GM19035 (cell line): ENCODE results near the gene DEPDC1B.
"Not testable (repeated sequence)": the region's sequence is repeated elsewhere in the genome, so short reads cannot be mapped to it uniquely, and the experiment has no call there.

Experiments
- ATAC-seq: cut with Tn5 transposase; IDR thresholded peaks from one replicate; pipeline ENCODE4 v1.9.1; 2021; ENCODE audit not compliant: unreplicated experiment

DEPDC1B gene

GRCh38 chr5:60586307-60586901 lies 113.6 kb downstream of the DEPDC1B start:
- ATAC-seq: no peak

DNA sequence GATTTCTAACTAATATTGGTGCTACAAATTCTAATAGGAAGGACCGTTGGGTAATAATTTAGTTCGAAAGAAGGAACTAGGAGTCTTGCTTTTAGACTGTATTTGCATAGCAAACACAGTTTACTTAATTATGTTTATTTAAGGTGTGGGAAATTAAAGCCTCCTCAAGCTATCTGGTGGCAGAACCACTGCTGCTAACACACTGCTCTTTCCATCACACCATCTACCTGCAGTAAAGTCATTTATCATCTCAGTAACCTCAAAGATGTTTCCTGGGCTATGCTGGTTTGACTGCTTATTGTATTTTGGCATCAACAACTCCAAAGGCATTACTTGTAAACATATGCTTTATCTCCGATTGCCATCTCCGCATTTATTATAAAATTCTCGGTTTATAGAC lies 114.3 kb downstream of the DEPDC1B start:
- no peak for ATAC-seq

DNA sequence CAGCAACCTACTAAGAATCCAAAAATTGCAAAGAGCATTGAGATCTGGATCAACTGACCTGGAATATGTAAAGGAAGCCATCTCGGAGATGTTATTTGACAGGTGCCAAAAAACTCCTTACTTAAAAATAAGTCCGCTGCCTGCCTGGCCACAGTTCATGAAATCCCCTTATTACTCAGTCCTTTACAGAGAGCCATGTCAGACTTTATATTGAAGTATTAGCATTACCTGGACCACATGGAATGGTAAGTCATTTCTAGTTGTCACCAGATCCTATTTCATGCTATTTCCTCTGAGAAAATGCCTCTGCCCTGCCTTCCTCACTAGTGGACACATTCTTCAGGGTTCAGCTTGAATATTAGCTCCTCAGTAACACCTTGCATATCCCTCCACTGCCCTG lies 115.7 kb downstream of the DEPDC1B start:
- no peak for ATAC-seq

- ATAC-seq: no peak
Observed at GRCh38 chr5:60583616-60584015, 116.3 kb downstream of the DEPDC1B start.

- ATAC-seq: no peak
Observed at GRCh38 chr5:60578315-60578714, 121.7 kb downstream of the DEPDC1B start.

- no peak for ATAC-seq
Observed at GRCh38 chr5:60577116-60577515, 122.8 kb downstream of the DEPDC1B start.

DNA sequence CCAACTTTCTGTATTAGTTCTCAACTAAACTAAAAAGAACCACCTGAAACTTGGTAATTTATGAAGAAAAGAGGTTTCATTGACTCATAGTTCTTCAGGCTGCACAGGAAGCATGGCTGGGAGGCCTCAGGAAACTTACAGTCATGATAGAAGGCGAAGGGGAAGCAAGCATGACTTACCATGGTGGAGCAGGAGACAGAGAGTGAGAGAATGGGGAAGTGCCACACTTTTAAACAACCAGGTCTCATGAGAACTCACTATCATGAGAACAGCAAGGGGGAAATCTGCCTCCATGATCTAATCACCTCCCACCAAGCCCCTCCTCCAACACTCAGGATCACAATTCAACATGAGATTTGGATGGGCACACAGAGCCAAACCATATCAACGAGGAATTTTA lies 123.5 kb downstream of the DEPDC1B start:
- no peak for ATAC-seq

DNA sequence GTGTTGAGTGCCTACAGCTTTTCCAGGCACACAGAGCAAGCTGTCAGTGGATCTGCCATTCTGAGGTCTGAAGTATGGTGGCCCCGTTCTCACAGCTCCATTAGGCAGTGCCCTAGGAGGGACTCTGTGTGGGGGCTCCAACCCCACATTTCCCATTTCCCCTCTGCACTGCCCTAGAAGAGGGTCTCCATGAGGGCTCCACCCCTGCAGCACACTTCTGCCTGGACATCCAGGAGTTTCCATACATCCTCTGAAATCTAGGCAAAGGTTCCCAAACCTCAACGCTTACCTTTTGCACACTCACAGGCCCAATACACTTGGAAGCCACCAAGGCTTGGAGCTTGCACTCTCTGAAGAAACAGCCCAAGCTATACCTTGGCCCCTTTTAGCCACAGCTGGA lies 131.3 kb downstream of the DEPDC1B start:
- ATAC-seq: no peak

GRCh38 chr5:60563696-60564324 lies 136.2 kb downstream of the DEPDC1B start:
- no peak for ATAC-seq

DNA sequence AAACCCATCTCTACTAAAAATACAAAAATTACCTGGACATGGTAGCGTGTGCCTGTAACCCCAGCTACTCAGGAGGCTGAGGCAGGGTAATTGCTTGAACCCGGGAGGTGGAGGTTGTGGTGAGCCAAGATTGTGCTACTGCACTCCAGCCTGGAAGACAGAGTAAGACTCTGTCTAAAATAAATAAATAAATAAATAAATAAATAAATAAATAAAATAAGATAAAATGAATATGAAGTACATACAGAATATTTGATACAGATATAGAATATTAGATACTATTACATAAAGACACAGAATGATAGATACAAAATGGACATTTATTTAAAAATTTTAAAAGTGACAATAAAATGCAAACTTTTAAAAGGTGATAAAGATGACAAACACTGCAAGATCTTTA lies 146.7 kb downstream of the DEPDC1B start:
- ATAC-seq: not testable (repeated sequence)

DNA sequence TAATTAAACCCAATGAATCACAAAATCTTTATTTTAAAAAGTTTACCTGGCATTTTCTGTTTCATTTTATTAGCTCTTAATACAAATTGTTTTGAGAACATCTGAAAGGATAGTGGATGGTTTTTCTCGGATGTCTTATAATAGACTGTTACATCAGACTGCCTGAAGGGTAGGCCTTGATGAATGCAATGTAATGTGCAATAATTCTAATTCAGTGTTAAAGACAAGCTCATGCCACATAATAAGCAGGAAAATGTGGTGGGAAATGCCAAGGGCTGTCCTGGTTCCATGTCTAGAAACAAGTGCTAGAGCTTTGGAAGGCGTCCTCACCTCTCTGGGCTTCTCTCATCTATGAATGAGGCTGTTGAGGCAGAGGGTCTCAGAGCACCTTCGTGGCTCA lies 148.1 kb downstream of the DEPDC1B start:
- no peak for ATAC-seq

GRCh38 chr5:60551250-60551649 lies 148.7 kb downstream of the DEPDC1B start:
- ATAC-seq: no peak

DNA sequence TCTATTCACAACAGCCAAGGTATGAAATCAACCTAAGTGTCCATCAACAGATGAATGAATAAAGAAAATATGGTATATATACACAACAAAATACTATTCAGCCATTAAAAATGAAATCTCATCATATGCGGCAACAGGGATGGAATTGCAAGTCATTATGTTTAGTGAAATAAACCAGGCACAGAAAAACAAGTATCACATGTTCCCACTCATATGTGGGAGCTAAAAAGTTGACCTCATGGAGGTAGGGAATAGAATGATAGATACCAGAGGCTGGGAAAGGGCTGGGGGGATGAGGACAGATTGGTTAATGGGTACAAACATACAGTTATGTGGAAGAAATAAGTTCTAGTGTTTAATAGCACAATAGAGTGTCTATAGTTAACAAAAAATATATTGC lies 149.7 kb downstream of the DEPDC1B start:
- ATAC-seq: no peak

- no peak for ATAC-seq
Observed at GRCh38 chr5:60549841-60550240, 150.1 kb downstream of the DEPDC1B start.
